OCI-LY3 (cell line): ENCODE data around the gene ZNF846.
"Not testable (repeated sequence)": the region's sequence is repeated elsewhere in the genome, so short reads cannot be mapped to it uniquely, and the experiment has no call there.

Experiments
- H2AFZ ChIP-seq: fragments of 200-600, 300-600 bp; shearing (Covaris generic); 2 replicates; pipeline ENCODE4 v1.6.0; 2014; ENCODE audit warnings: antibody characterized with exemption, low read depth, low read length
- H3K27ac ChIP-seq: fragments of 200-600, 300-600 bp; sonication (generic); 2 replicates; pipeline ENCODE4 v1.5.1; 2014; ENCODE audit warnings: mild to moderate bottlenecking, low read length, moderate library complexity, mixed read lengths
- H3K27me3 ChIP-seq: fragments of 200-600, 300-600 bp; sonication (generic); 2 replicates; pipeline ENCODE4 v1.6.1; 2014; ENCODE audit warnings: low read depth, low read length, mixed read lengths
- H3K36me3 ChIP-seq: fragments of 200-600, 300-600 bp; sonication (generic); replicated peaks from 2 replicates; pipeline ENCODE3; 2014; ENCODE audit warnings: low read depth, low read length, mixed read lengths
- H3K4me1 ChIP-seq: fragments of 300-600, 200-600 bp; sonication (generic); 2 replicates; pipeline ENCODE4 v1.6.1; 2014; ENCODE audit warnings: low read length, mixed read lengths
- H3K4me2 ChIP-seq: fragments of 200-600, 300-600 bp; sonication (generic); 2 replicates; pipeline ENCODE4 v1.6.1; 2014; ENCODE audit warnings: low read length, mixed read lengths
- H3K4me3 ChIP-seq: fragments of 300-600, 200-600 bp; sonication (generic); 2 replicates; pipeline ENCODE4 v1.5.1; 2014; ENCODE audit warnings: antibody characterized with exemption, mild to moderate bottlenecking, low read length, moderate library complexity
- H3K79me2 ChIP-seq: fragments of 300-600, 200-600 bp; shearing (Covaris generic); 2 replicates; pipeline ENCODE4 v1.6.1; 2014; ENCODE audit warnings: mild to moderate bottlenecking, low read length, mixed read lengths
- H3K9ac ChIP-seq: fragments of 300-600, 200-600 bp; shearing (Covaris generic); 2 replicates; pipeline ENCODE4 v1.6.0; 2014; ENCODE audit warnings: mild to moderate bottlenecking, low read length, moderate library complexity
- H3K9me3 ChIP-seq: fragments of 200-600, 300-600 bp; shearing (Covaris generic); 2 replicates; pipeline ENCODE4 v1.6.1; 2014; ENCODE audit warnings: low read length, mixed read lengths; ENCODE audit not compliant: insufficient read depth
- H4K20me1 ChIP-seq: fragments of 200-600, 300-600 bp; sonication (generic); 2 replicates; pipeline ENCODE4 v1.6.1; 2016; ENCODE audit warnings: low read length, mixed read lengths; ENCODE audit not compliant: insufficient read depth
- CTCF ChIP-seq: fragments of 200-600, 300-600 bp; sonication (generic); IDR thresholded peaks from 2 replicates; pipeline ENCODE4 v1.5.1; 2014; ENCODE audit warnings: antibody characterized with exemption, low read length, low read depth
- EZH2phosphoT487 ChIP-seq: fragments of 200-600 bp; shearing (Covaris generic); IDR thresholded peaks from 2 replicates; pipeline ENCODE4 v1.6.1; 2018; ENCODE audit warnings: antibody characterized with exemption, mixed run types, low read depth

ZNF846 gene

GRCh38 chr19:9741476-9742171 is 26.9 kb downstream of the ZNF846 start:
- Histone ChIP-seq H3K36me3 (no peaks in the 10 kb centered on the region), H2AFZ (no peak overlapping the region), H3K4me1 (no peaks in the 10 kb centered on the region), H3K27ac (no peak overlapping the region), H3K4me3 (no peak overlapping the region), H3K4me2 (no peak overlapping the region), H3K27me3 (no peaks in the 10 kb centered on the region; the same call in 1 of the 2 replicates), H3K9me3 (no peaks in the 10 kb centered on the region), H3K79me2 (no peaks in the 10 kb centered on the region), H3K9ac (no peak overlapping the region), H4K20me1 (no peaks in the 10 kb centered on the region)
- TF ChIP-seq EZH2phosphoT487 (no peak), CTCF (no peak)

GRCh38 chr19:9735986-9736385 is 32.6 kb downstream of the ZNF846 start:
- H3K36me3 ChIP-seq, result no peaks in the 10 kb centered on the region
- H3K9me3 ChIP-seq, result no peaks in the 10 kb centered on the region
- no peaks in the 10 kb centered on the region for H3K27me3 ChIP-seq
- H3K27ac ChIP-seq, result no peak overlapping the region
- peaks cover under 1% of the 10 kb centered on the region; the same call in 1 of the 2 replicates for H3K4me1 ChIP-seq
- no peaks in the 10 kb centered on the region for H4K20me1 ChIP-seq
- H2AFZ ChIP-seq, result no peak overlapping the region
- H3K4me3 ChIP-seq, result no peak overlapping the region
- no peak overlapping the region for H3K4me2 ChIP-seq
- H3K79me2 ChIP-seq, result no peaks in the 10 kb centered on the region
- no peak overlapping the region for H3K9ac ChIP-seq
- no peak for TF ChIP-seq EZH2phosphoT487
- TF ChIP-seq CTCF, result no peak

- not testable (repeated sequence) for H3K27me3 ChIP-seq, H2AFZ ChIP-seq
Measured at GRCh38 chr19:9730056-9730455, 38.5 kb downstream of the ZNF846 start.

GRCh38 chr19:9729162-9729561 is 39.4 kb downstream of the ZNF846 start:
- no peaks in the 10 kb centered on the region for H3K36me3 ChIP-seq
- no peak overlapping the region for H3K4me3 ChIP-seq
- H3K4me2 ChIP-seq, result no peak overlapping the region
- H4K20me1 ChIP-seq, result no peaks in the 10 kb centered on the region
- no peaks in the 10 kb centered on the region for H3K27me3 ChIP-seq
- H3K27ac ChIP-seq, result no peak overlapping the region
- no peaks in the 10 kb centered on the region for H3K79me2 ChIP-seq
- H2AFZ ChIP-seq, result no peak overlapping the region
- TF ChIP-seq CTCF (no peak), EZH2phosphoT487 (no peak)
- no peak overlapping the region for H3K9ac ChIP-seq
- no peaks in the 10 kb centered on the region for H3K9me3 ChIP-seq
- H3K4me1 ChIP-seq, result peaks cover 6% of the 10 kb centered on the region; the same call in 1 of the 2 replicates

More at GRCh38 chr19:9730056-9730455, 38.5 kb downstream of the ZNF846 start:
- not testable (repeated sequence) for H3K4me1 ChIP-seq, H3K4me2 ChIP-seq, H3K79me2 ChIP-seq, H3K9ac ChIP-seq, H3K4me3 ChIP-seq, H4K20me1 ChIP-seq, H3K36me3 ChIP-seq, H3K27ac ChIP-seq, H3K9me3 ChIP-seq
